Measurements from ENCODE around the gene HYOU1.
A peak's percentile ranks its signal among the peaks of the same experiment; 100 is the strongest.
"Not testable (repeated sequence)": the region's sequence is repeated elsewhere in the genome, so short reads cannot be mapped to it uniquely, and the experiment has no call there.

Gene HYOU1, protein sequence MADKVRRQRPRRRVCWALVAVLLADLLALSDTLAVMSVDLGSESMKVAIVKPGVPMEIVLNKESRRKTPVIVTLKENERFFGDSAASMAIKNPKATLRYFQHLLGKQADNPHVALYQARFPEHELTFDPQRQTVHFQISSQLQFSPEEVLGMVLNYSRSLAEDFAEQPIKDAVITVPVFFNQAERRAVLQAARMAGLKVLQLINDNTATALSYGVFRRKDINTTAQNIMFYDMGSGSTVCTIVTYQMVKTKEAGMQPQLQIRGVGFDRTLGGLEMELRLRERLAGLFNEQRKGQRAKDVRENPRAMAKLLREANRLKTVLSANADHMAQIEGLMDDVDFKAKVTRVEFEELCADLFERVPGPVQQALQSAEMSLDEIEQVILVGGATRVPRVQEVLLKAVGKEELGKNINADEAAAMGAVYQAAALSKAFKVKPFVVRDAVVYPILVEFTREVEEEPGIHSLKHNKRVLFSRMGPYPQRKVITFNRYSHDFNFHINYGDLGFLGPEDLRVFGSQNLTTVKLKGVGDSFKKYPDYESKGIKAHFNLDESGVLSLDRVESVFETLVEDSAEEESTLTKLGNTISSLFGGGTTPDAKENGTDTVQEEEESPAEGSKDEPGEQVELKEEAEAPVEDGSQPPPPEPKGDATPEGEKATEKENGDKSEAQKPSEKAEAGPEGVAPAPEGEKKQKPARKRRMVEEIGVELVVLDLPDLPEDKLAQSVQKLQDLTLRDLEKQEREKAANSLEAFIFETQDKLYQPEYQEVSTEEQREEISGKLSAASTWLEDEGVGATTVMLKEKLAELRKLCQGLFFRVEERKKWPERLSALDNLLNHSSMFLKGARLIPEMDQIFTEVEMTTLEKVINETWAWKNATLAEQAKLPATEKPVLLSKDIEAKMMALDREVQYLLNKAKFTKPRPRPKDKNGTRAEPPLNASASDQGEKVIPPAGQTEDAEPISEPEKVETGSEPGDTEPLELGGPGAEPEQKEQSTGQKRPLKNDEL

GRCh38 chr11:119057000-119057769, at the start of gene HYOU1:
Gene HYOU1 (minus strand): TSS chr11:119057205. CDS start chr11:119056160, 1,045 bp downstream.
- peak; percentile 99 for DNase-seq

GRCh38 chr11:119103793-119104192, 46.8 kb upstream of the HYOU1 start:
- no peak for DNase-seq

GRCh38 chr11:119103161-119103664, 46.2 kb upstream of the HYOU1 start:
- DNase-seq: not testable (repeated sequence)

GRCh38 chr11:119101759-119102423, 44.9 kb upstream of the HYOU1 start, which contains the start of gene DPAGT1:
Gene DPAGT1 (minus strand): TSS chr11:119101853. CDS start chr11:119101655, 198 bp downstream.
- DNase-seq: peak; percentile 95

DNA sequence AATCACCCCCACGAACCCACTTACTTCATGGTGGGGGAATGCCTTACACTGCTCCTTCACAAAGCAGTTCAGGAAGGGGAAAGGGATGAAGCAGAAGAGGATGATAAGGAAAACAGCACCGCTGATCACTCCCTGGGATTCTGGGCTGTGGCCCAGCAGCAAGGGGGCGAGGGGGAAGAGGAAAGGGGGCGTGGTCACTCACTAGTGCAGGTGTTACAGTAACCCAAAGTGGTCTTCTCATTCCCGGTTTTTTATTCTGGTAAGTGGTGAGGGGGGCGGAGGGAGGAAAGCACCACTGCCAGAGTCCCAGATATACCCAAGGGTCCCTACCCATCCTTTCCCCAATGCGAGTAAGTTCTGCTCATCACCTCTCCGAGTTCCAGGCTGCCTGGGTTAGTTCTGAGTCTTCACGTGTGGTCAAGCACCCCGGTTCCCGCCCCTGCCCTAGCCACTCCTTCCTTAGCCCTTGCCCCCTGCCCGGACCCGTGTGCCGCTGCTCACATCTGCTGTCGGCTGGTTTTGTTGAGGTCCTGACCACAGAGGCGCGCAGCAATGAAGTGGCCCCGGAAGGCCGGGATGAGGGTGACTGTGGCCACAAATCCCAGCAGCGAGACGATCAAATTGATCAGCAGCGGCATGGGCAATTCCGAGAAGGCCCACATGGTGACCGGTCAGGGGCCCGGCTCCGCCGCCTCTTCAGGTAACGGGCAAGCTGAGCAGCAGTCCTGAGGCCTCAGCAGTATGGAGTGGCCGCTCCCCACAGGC, 44.2 kb upstream of the HYOU1 start:
- DNase-seq: no peak

- DNase-seq: peak; percentile 47
These were observed 43.4 kb upstream of the HYOU1 start for GRCh38 chr11:119100246-119100970.

DNA sequence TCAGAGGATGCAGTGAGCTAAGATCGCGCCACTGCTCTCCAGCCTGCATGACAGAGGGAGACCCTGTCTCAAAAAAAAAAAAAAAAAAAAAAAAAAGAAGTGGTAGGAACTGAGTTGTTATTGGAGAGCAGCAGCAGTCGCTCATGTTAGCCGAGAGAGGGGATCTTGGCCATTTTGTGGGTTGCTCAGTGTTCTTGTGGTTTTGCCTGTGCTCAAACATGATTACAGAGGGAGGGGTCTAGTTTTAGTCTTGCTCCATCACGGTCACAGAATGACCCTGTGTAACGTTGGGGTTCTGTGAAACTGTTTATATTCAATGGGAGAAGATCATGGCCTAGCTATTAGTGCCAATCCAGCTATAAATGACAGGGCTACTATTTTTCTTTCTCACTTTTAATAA, 42.7 kb upstream of the HYOU1 start:
- DNase-seq: no peak

GRCh38 chr11:119095066-119095880, 38.3 kb upstream of the HYOU1 start:
- DNase-seq: peak; percentile 100

- DNase-seq: peak; percentile 88
These were observed 37.7 kb upstream of the HYOU1 start for GRCh38 chr11:119094816-119095065.

DNA sequence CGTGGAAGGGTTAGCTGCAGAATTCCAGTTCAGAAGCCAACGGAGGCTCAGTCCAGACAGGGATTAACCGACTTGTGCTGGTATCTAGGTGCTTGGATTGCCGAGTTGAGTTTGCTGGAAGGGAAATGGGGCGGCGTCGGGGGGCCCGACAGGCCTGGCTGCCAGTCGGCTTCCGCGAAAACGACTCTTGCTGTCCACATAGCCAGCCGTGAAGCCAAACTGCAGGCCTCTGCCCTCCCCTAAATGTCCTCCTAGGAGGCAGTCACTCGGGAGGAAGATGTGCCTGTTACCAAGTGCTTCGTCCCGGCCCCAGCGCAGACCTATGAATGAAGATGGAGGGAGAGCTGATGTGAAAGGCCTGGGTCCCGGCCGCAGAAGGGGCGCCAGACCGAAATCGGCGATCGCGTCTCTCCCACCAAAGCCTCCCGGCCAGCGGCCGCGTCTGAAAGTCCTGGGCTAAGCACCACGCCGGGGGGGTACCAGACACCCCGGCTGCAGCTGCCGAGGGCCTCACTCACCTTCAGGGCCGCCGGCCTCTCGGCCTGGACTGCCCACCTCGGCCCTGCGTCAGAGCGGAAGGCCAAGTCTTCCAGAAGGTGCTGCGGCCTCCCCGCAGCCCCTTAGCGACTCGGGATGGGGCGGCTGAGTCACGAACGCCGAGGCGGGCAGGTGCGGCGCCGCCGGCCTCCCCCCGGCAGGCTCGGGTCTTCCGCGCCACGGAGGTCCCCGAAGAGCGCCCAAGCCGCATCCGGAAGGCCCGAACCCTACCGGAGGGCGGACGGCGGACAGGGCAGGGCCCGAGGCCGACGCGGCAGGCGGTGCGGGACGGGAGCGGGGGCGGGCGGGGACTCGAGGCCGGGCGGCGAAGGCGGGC, 37.2 kb upstream of the HYOU1 start:
- DNase-seq: peak; percentile 30

DNA sequence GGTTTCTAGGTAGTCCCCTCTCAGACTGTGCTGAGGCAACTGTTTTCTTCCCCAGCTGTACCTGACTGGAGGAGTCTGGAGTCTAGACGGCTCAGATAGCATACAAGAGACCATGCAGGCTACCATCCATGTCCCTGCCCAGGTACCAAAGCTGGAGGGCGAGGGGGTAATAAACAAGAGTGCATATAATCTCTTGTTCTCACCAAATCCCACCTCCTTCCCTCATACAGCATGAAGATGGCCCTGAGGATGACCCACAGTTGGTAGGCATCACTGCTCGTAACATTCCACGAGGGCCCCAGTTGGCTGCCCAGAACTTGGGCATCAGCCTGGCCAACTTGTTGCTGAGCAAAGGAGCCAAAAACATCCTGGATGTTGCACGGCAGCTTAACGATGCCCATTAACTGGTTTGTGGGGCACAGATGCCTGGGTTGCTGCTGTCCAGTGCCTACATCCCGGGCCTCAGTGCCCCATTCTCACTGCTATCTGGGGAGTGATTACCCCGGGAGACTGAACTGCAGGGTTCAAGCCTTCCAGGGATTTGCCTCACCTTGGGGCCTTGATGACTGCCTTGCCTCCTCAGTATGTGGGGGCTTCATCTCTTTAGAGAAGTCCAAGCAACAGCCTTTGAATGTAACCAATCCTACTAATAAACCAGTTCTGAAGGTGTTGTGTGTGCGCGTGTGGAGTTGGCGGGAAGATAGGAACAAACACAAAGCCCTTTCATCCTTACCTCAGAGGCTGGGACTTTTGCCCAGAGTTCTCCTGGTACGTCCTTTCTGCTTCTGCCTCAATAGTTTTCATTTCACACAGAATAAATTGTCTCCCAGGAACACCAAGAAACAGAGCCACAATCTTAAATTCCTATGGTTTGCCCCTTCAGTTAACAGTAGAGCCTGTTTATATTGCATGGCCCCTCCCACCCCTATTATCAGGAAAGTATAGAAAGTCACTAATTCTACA, 36.2 kb upstream of the HYOU1 start:
- DNase-seq: no peak

- DNase-seq: no peak
These were observed 35.2 kb upstream of the HYOU1 start for GRCh38 chr11:119091966-119092879.

DNA sequence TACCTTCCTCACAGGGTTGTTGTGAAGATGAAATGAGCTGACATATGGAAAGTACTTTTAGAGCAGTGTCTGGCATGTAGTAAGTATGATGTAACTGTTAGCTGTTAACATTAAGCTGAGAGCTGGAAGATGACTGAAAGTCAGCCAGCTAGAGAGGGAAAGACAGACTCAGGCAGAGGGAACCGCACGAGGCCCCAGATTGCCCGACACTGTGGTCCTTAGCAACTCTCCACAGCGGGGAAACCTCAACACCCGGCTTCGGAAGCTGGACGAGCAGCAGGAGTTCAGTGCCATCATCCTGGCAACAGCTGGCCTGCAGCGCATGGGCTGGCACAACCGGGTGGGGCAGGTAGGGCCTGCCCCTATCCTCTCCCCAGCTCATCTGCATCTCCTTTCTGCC, 34.2 kb upstream of the HYOU1 start:
- no peak for DNase-seq

DNA sequence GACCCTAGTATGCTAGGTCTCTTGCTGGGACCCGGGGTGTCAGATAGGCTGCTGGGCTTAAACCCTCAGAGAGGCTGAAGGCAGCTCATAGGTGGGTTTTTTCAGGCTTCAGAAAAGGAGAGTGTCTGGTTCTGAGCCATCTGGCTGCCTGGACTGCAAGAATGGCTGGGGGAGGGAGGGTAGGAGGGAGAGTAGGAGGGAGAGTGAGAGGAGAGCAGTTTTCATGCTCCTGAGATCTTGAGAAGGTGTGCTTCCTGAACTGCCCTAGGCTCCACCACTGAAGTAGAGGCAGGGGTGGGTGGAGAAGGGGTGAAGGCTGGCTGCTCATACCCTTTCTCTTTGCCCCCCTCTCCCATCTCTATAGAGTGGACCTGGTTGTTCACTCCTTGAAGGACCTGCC, 32.3 kb upstream of the HYOU1 start:
- no peak for DNase-seq

DNA sequence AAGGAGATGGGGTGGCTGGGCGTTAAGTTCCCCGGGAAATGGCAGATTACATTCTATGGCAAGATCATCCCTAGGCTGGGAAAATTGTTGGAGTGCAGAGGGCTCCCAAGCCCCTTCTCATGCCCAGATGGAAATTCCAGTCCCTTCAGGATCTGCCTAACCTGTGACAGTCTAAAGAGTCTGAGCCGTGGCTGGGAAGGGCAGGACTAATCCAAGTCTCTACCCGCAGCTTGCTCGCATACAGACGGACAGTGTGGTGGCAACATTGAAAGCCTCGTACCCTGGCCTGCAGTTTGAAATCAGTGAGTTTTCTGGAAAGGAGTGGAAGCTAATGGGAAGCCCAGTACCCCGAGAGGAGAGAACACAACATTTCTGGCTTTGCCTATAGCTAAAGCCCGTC, 31.4 kb upstream of the HYOU1 start:
- DNase-seq: no peak

DNA sequence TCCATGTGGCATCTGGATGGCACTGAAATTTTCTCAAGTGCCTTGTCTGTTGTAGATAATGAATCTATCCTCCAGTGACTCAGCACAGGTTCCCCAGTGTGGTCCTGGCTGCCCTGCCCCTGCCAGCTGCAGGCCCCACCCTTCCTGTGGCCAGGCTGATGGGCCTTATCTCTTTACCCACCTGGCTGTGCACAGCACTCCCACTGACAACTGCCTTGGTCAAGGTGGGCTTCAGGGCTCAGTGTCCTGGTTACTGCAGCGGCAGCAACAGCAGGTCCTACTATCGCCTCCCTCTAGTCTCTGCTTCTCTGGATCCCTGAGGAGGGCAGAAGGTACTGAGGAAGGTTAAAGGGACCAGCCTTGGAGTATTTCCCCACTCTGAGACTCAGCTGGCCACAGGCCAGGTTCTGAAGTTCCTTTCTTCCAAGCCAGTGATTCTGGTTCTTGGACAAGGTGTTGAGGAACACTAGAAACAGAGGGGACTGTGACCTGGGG, 30.8 kb upstream of the HYOU1 start:
- DNase-seq: no peak

All from inflammatory macrophage treated with lipopolysaccharide for 4 hours (primary cell).